ENCODE measurements around the gene PRSS27.
"Not testable (repeated sequence)": the region's sequence is repeated elsewhere in the genome, so short reads cannot be mapped to it uniquely, and the experiment has no call there.

The PRSS27 gene

GRCh38 chr16:2707368-2708289, 12.4 kb downstream of the PRSS27 start:
- FAIRE-seq: no peak

DNA sequence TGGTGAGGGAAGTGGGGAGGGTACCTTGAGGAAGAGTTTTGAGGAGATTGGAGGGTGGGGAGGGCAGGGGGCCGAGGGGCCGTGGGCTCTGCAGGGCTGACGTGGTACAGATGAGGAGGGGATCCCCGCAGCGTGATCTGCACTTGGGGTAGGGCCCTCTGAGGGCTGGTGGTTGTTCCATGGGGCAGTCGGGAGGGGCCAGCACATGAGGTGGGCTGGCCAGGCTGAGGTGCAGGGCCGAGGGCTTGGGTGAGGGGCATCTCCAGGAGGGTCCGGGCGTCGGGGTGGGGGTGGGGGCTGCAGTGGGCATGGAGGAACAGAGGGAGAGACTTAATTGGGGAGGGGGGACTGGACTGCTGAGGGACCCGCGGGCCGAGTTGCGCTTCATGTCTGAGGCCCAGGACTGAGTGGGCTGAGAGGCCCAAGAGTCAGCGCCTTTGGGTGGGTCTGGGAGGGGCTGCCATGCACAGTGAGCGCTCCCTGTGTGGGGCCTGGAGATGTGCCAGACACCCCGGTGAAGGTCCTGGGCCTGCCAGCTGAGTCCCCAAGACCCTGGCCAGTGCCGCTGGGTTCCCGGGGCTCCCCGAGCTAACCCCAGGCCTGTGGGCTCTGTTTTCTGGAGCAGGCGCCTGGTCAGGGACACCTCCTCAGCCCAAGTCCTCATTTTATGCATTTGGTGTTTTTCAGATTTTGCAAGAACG, 13.3 kb downstream of the PRSS27 start:
- FAIRE-seq: no peak

- FAIRE-seq: no peak
Measured at GRCh38 chr16:2706085-2706484, 13.9 kb downstream of the PRSS27 start.

DNA sequence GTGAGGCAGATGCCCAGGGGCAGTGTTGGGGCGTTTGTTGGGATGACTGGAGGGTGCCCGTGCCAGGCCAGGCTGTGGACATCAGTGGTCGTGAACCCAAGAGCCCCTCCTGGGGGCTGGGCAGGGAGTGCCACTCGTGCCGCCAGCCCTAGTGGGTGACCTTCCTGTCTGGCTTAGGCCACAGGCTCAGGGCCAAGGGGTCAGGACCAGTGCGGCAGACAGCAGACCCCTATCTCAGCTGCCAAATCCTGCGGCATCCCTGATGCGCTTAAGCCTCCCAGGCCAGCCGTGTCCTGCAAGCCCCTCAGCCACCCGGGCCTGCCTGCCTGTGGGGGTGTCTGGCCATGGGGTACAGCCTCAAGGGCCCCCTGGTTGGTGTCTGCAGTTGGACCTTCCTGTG, 14.7 kb downstream of the PRSS27 start:
- FAIRE-seq: no peak

DNA sequence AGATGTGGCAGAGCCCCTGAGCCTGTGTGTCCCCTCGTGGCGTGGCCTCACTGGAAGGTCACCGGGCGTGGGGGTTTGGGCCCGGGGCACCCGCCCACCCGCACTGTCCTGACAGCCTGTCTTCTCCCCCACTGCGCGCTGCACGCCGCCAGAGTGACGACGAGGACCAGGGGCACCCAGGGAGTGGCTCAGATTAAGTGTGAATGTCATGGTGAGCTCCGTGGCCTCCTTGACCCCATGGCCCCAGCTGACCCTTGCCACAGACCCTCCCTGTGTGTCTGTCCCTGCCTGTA, 15.1 kb downstream of the PRSS27 start:
- no peak for FAIRE-seq

GRCh38 chr16:2704166-2704982, 15.7 kb downstream of the PRSS27 start:
- no peak for FAIRE-seq

DNA sequence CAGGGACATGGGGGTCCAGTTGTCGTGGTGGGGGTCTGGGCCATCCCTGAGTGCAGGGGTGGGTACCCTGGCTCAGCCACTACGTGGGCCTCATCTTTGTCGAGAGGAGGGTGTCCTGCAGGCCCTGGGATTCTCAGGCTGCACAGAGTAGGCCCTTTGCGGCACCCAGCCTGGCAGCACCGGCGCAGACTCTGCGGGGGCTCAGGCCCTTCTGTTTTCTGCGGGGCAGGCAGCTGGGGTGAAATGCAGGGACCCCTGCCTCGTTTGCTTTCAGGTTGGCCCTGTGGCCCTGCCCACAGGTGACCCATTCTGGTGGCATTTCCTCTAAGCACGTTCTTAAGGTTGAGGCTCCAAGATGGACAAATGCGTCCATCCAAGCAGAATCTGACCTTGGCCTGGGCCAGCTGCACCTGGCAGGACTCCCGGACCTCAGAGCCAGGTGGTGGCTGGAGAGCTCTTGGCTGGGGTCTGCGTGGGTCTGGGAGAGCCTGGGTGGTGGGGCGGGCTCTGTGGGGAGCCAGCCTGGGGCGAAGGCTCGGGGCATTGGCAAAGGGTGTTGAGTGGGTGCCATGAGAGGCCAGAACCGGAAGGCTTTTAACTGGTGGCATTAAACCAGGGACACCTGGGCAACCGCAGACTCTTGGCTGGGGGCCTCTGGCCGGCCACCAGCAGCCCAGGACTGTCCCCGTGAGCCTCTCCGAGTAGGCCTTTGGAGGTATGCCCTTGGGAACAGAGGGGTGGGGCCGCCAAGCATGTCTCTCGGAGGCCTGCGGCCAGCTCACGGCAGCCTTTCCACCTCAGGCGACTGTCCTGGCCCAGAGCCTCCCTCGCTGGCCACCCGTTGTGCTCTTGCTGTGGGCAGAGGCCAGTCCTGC, 16.9 kb downstream of the PRSS27 start:
- no peak for FAIRE-seq

DNA sequence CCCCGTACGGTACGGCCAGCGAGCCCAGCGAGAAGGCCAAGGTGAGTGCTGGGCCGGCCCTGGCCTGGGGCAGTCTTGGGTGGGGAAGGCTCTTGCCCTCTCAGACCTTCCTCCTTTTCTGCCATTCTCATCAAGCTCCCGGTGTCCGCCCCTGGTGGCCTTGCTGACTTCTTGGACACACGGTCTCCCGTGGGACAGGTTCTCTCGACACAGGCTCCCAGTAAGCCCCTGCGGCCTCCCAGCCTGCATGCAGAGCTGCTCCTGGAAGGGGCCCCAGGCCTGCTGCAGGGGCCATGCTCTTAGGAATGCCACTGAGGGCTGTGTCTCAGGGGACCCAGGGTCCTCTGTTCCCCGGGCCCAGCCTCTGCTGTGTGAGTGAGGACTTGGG, 17.6 kb downstream of the PRSS27 start:
- no peak for FAIRE-seq

GRCh38 chr16:2701713-2702437, 18.1 kb downstream of the PRSS27 start:
- no peak for FAIRE-seq

DNA sequence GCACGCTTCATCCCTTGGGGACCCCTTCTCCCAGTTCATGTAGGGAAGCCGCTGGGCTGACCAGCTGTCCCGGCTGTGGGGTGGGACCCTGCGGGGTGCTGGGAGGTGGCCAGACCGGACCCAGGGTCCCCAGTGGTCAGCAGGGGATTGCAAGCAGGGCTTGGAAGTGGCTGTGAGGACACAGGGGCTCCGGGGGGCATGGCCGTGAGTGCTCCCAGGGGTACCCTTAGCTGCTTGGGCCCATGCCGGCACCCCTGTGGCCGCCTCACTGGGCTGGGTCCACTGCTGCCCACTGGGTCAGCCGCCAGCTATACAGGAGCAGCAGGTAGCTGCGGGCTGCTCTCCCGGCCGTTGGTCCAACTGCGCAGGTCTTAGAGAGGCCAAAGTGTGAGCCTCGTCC, 18.8 kb downstream of the PRSS27 start:
- FAIRE-seq: no peak

- no peak for FAIRE-seq
Measured at GRCh38 chr16:2700786-2701185, 19.2 kb downstream of the PRSS27 start.

DNA sequence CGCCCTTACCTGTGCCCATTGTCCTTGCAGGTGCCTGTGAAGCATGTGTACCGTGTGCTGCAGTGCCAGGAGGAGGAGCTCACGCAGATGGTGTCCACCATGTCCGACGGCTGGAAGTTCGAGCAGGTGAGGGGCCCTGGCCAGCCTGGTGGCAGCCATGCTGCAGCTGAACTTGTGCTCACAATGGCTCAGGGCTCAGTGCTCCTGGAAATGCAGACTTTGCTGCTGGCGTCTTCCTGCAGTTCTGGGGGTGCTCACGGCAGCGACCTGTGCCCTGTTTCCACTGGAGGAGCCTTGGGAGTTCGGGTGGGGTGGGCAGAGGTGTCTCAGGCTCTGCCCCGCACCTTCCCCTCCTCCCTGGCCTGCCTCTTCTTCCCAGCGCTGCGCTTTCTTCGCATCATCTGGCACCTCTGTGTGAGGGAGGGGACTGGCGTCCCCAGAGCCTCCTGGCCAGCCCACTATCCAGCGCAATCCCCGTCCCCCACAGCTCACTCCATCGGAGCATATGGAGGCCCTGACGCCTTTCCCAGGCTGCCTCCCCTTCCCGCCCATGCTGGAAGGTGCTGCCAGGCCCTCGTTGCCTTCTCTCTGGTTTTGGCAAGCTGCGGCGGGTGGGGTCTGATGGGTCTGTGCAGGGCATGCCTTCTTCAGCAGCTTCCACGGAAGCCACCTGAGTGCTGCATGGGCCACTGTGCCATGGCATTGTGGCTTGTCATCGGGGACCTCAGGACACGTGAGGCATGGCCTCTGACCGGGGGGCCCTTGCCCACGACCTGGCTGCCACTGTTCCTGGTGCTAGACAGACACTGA, 20.0 kb downstream of the PRSS27 start:
- no peak for FAIRE-seq

DNA sequence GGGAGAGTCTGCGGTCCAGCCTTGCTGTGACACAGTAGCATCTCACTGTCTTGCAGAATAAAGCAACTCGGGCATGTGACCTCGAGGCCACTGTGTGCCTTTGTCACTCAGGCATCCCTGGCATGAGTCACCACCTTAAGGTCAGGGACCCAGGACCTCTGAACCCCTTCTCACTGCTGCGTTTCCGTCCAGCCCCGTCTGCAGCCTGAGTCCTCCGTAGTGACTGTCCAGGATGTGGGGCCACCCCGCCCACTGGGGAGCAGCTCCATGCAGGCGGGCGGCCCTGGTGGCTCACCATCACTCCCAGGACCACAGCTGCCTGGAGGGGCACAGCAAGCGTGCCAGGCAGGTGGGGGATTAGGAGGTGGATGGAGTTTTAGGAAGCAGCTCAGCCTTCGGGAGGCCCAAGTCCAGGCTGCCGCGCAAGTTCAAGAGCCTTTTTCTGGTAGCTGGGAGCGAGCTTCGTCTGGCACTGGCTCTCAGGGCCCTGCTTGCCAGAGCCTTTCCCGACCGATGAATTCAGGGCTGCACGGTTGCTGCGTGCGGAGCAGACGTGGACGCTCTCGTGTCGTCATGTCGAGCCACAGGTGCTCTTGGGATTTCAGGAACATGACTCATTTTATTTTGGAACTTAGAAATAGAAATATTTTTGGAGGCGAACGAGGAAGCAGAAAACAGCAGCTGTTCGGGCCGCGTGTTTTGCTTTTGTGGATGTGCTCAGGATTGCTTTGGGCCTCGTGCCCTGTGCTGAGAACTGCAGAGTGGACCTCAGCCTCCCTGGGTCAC, 20.9 kb downstream of the PRSS27 start:
- FAIRE-seq: no peak

DNA sequence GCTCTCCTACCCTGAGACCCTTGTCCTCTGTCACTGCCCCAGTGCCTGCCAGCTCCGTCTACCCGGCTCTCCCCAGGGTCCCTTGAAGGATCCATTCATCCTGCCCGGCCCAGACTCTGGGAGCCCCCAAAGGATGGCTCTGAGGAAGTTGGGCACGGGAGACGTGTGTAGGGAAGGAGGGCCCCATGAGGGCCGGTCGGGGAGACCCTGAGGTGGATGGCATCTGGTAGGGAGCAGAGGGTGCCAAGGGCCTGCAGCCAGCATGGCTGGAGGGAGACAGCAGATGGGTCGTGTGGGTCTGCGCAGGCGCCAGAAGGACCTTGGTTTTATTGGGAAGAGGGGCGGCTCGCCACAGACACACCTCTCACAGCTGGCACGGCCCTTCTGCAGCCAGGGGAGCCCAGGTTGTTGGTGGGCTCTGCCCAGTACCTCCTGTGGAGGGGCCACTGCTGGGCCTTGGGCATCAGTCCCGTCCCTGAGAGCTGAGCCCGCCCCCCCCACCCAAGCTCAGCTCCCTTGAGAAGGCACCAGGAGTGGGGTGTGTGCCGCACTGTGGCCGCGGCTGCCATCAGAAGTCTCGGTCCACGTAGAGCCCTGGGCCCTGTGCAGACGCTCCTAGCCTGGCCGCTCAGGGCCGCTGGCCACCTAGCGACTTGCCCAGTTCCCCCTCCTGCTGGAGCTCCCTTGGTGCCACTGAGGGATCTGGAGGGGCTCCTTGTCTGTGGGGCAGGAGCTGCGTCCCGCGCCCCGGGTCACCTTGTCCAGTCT, 21.7 kb downstream of the PRSS27 start:
- no peak for FAIRE-seq

DNA sequence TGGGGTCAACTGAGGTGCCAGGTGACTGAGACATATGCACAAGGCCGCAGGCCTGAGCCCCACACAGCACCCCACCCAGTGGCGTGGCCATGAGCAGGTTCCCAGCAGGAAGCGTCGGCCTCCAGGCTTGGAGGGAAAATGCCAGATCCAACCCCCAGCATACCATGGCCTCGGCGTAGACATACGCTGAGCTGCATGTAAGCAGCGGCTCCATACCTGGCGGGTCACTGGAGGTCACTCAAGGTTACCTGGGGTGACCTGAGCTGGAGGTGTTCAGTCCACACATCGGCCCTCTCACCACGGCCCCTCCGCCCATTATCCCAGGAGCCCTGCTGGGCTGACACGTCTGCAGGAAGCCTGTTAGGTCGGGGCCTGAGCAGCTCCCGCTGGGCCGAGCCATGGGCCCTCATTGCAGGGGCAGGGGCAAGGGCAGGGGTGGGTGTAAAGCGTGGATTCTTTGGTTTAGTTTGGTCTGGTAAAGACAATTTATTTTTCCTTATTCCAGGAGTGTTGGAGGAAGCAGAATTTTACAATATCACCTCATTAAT, 22.5 kb downstream of the PRSS27 start:
- no peak for FAIRE-seq

GRCh38 chr16:2696601-2697250, 23.3 kb downstream of the PRSS27 start:
- not testable (repeated sequence) for FAIRE-seq

GRCh38 chr16:2692948-2693651, 26.9 kb downstream of the PRSS27 start:
- FAIRE-seq: no peak

All from islet of Langerhans (tissue), 1 donor.